Endodermal cell (in vitro differentiated cells): ENCODE data around the gene CCHCR1. TPM values are rescaled to one million over a fixed set of nuclear protein-coding genes. Genes with fewer than 3 reads are reported as not detected.
A peak's percentile ranks its signal among the peaks of the same experiment; 100 is the strongest.
"Not testable (repeated sequence)": the region's sequence is repeated elsewhere in the genome, so short reads cannot be mapped to it uniquely, and the experiment has no call there.

Source experiments
- DNase-seq: peaks from one replicate; pipeline ENCODE4 v3.0.0-alpha.2; 2017
- H3K27ac ChIP-seq: 2 replicates; pipeline ENCODE4 v1.5.1; 2013; ENCODE audit warnings: mild to moderate bottlenecking, low read depth, low read length, moderate library complexity
- H3K27me3 ChIP-seq: 2 replicates; pipeline ENCODE4 v1.6.1; 2013; ENCODE audit warnings: mild to moderate bottlenecking, low read length, moderate library complexity; ENCODE audit not compliant: insufficient read depth, control insufficient read depth, poor library complexity, severe bottlenecking
- H3K36me3 ChIP-seq: 2 replicates; pipeline ENCODE4 v1.7.0; 2013; ENCODE audit warnings: mild to moderate bottlenecking, low read length, moderate library complexity; ENCODE audit not compliant: control insufficient read depth, insufficient read depth
- H3K4me1 ChIP-seq: one replicate; pipeline ENCODE4 v1.7.0; 2013; ENCODE audit warnings: low read length; ENCODE audit not compliant: control insufficient read depth, insufficient read depth
- H3K4me3 ChIP-seq: 2 replicates; pipeline ENCODE4 v1.5.1; 2013; ENCODE audit warnings: mild to moderate bottlenecking, low read length, moderate library complexity
- H3K9ac ChIP-seq: 2 replicates; pipeline ENCODE4 v1.6.1; 2013; ENCODE audit warnings: mild to moderate bottlenecking, low read length, moderate library complexity; ENCODE audit not compliant: poor library complexity, severe bottlenecking; ENCODE audit errors: extremely low read depth
- H3K9me3 ChIP-seq: 2 replicates; pipeline ENCODE4 v1.6.1; 2013; ENCODE audit warnings: mild to moderate bottlenecking, low read length, moderate library complexity; ENCODE audit not compliant: control insufficient read depth
- H3K27ac Mint-ChIP-seq: 2 replicates; pipeline ENCODE4 v1.8.0; 2020; ENCODE audit warnings: mixed read lengths
- H3K27me3 Mint-ChIP-seq: 2 replicates; pipeline ENCODE4 v1.8.0; 2021; ENCODE audit warnings: mild to moderate bottlenecking, mixed read lengths; ENCODE audit not compliant: insufficient read depth
- H3K36me3 Mint-ChIP-seq: 2 replicates; pipeline ENCODE4 v1.8.0; 2020; ENCODE audit warnings: low read depth, mixed read lengths
- H3K4me1 Mint-ChIP-seq: 2 replicates; pipeline ENCODE4 v1.8.0; 2020; ENCODE audit warnings: mixed read lengths
- H3K4me3 Mint-ChIP-seq: 2 replicates; pipeline ENCODE4 v1.8.0; 2020; ENCODE audit warnings: mild to moderate bottlenecking, moderate library complexity, mixed read lengths
- H3K9me3 Mint-ChIP-seq: 2 replicates; pipeline ENCODE4 v1.8.0; 2020; ENCODE audit warnings: mild to moderate bottlenecking, mixed read lengths
- WGBS, 2 experiments: methylation state at CpG; one replicate each; pipeline versions ENCODE4 v1.1.5 to v1.1.7; 2013; ENCODE audit warnings: missing lambda C conversion rate in 2 of 2, mixed read lengths in 1 of 2; ENCODE audit not compliant: insufficient coverage in 1 of 2, insufficient read length in 1 of 2; 5-methylcytosine and 5-hydroxymethylcytosine counted together
- total RNA-seq, 2 donors: library from RNA; stranded (reverse); fragmentation: NEBNext Ultra II Directional in 1 of 2; extraction: Animal tissue kit (Norgen Biotek cat#: 25700) in 1 of 2; gene quantifications; 2 replicates in 1 of 2; 3 replicates in 1 of 2; pipeline ENCODE4 v1.2.1, GENCODE V29; 2021
- TF ChIP-seq, protein P1 (sequence below): fragments of 200-600 bp; sonication (generic); conservative IDR thresholded peaks from 2 replicates; pipeline ENCODE4 v1.5.0; 2021; ENCODE audit warnings: antibody characterized with exemption, mild to moderate bottlenecking

Gene CCHCR1
- total RNA-seq, 2 donors from 2014 or later = 56.5 to 73.6 TPM

DNA sequence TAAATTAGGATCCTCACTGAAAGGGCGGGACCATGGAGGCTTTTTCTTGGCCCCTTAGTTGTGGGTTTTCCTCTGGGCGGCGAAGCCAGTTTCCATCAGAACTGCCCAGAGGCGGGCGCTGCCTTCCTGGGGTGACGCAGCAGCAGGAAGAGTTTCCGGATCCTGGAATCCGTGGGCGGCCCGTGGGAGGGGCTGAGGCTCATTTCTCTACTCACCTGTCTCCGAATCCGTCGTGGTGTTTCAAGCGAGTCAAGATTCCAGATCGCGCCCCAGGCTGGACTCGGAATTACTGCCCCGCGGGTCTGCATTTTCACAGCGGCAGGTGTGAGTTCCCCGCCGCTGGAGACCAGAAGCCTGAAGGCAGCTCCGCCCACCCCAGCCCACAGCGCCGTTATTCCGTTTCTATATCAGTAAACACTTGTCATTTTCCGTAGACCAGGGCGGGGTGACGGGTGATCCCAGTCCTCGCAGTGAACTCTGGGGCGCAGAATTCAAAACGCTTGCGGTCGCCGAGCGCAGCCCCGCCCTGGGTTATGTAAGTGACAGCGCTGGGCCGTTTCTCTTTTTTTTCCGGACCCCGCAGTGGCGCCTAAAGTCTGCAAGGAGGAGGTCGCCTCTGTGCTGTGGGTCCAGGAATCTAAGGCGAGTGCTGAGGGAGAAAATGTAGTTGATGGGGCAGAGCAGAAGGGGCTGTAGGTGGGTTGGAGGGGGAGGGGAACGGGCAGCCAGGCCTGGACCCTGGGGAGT is 40.1 kb upstream of the CCHCR1 start:
- peak; percentile 87 for DNase-seq
- no peak overlapping the region for H3K27ac ChIP-seq
- Mint-ChIP-seq H3K36me3 (peaks cover 2% of the 10 kb centered on the region), H3K9me3 (peaks cover 16% of the 10 kb centered on the region), H3K4me1 (peaks cover 2% of the 10 kb centered on the region), H3K27ac (peak overlapping the region; percentile 66), H3K27me3 (peaks cover 2% of the 10 kb centered on the region), H3K4me3 (peak overlapping the region; percentile 78)
- peak overlapping the region; percentile 44 for H3K9ac ChIP-seq
- H3K9me3 ChIP-seq = peaks cover 9% of the 10 kb centered on the region
- no peaks in the 10 kb centered on the region for H3K27me3 ChIP-seq
- peak overlapping the region; percentile 84 for H3K4me3 ChIP-seq
- no peaks in the 10 kb centered on the region for H3K36me3 ChIP-seq
- TF ChIP-seq, protein P1, sequence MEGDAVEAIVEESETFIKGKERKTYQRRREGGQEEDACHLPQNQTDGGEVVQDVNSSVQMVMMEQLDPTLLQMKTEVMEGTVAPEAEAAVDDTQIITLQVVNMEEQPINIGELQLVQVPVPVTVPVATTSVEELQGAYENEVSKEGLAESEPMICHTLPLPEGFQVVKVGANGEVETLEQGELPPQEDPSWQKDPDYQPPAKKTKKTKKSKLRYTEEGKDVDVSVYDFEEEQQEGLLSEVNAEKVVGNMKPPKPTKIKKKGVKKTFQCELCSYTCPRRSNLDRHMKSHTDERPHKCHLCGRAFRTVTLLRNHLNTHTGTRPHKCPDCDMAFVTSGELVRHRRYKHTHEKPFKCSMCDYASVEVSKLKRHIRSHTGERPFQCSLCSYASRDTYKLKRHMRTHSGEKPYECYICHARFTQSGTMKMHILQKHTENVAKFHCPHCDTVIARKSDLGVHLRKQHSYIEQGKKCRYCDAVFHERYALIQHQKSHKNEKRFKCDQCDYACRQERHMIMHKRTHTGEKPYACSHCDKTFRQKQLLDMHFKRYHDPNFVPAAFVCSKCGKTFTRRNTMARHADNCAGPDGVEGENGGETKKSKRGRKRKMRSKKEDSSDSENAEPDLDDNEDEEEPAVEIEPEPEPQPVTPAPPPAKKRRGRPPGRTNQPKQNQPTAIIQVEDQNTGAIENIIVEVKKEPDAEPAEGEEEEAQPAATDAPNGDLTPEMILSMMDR = no peak
- 1 to 2% methylated on average over 21 to 45 of the region's 45 CpGs for WGBS, 2 experiments
- no peaks in the 10 kb centered on the region for H3K4me1 ChIP-seq

DNA sequence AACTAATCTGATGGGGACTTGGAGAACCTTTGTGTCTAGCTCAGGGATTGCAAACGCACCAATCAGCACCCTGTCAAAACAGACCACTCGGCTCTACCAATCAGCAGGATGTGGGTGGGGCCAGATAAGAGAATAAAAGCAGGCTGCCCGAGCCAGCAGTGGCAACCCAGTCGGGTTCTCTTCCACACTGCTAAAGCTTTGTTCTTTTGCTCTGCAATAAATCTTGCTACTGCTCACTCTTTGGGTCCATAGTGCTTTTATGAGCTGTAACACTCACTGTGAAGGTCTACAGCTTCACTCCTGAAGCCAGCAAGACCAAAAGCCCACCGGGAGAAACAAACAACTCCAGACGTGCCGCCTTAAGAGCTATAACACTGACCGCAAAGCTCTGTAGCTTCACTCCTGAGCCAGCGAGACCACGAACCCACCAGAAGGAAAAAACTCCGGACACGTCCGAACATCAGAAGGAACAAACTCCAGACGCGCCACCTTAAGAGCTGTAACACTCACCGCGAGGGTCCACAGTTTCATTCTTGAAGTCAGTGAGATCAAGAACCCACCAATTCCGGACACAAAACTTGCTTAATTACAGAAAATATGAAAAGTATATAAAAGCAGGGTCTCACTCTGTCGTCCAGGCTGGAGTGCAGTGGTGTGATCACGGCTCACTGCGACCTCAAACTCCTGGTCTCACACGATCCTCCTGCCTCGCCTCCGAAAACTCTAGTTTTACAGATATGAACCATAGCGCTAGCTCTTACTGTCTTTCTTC is 38.8 kb upstream of the CCHCR1 start:
- Mint-ChIP-seq H3K4me3 (peak overlapping the region; percentile 78), H3K9me3 (peaks cover 18% of the 10 kb centered on the region)
- H3K27ac ChIP-seq, H3K4me1 ChIP-seq, H3K36me3 ChIP-seq, H3K9ac ChIP-seq, H3K27me3 ChIP-seq, H3K9me3 ChIP-seq, H3K27ac Mint-ChIP-seq, H3K4me1 Mint-ChIP-seq, H3K36me3 Mint-ChIP-seq, H3K27me3 Mint-ChIP-seq, DNase-seq: not testable (repeated sequence)
- peak overlapping the region; percentile 84 for H3K4me3 ChIP-seq
- WGBS, 2 experiments = 89 to 94% methylated on average over 16 to 25 of the region's 25 CpGs

DNA sequence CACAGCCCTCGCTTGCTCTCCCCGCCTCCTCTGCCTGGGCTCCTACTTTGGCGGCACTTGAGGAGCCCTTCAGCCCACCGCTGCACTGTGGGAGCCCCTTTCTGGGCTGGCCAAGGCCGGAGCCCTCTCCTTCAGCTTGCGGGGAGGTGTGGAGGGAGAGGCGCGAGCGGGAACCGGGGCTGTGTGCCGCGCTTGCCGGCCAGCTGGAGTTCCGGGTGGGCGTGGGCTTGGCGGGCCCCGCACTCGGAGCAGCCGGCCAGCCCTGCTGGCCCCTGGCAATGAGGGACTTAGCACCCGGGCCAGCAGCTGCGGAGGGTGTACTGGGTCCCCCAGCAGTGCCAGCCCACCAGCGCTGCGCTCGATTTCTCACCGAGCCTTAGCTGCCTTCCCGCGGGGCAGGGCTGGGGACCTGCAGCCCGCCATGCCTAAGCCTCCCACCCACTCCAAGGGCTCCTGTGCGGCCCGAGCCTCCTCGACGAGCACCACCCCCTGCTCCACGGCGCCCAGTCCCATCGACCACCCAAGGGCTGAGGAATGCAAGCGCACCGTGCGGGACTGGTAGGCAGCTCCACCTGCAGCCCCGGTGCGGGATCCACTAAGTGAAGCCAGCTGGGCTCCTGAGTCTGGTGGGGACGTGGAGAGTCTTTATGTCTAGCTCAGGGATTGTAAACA is 37.8 kb upstream of the CCHCR1 start:
- H3K27me3 ChIP-seq, H3K36me3 Mint-ChIP-seq, H3K4me1 Mint-ChIP-seq, H3K27ac Mint-ChIP-seq, H3K9ac ChIP-seq, H3K27me3 Mint-ChIP-seq, H3K9me3 ChIP-seq, H3K27ac ChIP-seq, H3K36me3 ChIP-seq, H3K4me3 Mint-ChIP-seq, H3K4me1 ChIP-seq, H3K4me3 ChIP-seq, DNase-seq: not testable (repeated sequence)
- 94 to 98% methylated on average over 7 to 40 of the region's 41 CpGs for WGBS, 2 experiments
- peaks cover 14% of the 10 kb centered on the region for H3K9me3 Mint-ChIP-seq
